Dedifferentiated amniotic fluid mesenchymal stem cell (primary cell): ENCODE results near the gene RXFP4.
"Not testable (repeated sequence)": the region's sequence is repeated elsewhere in the genome, so short reads cannot be mapped to it uniquely, and the experiment has no call there.

Experiments used
- DNase-seq: peaks from one replicate; pipeline ENCODE4 v3.0.0-alpha.2; 2016; ENCODE audit errors: extremely low spot score

RXFP4 gene, protein sequence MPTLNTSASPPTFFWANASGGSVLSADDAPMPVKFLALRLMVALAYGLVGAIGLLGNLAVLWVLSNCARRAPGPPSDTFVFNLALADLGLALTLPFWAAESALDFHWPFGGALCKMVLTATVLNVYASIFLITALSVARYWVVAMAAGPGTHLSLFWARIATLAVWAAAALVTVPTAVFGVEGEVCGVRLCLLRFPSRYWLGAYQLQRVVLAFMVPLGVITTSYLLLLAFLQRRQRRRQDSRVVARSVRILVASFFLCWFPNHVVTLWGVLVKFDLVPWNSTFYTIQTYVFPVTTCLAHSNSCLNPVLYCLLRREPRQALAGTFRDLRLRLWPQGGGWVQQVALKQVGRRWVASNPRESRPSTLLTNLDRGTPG

DNA sequence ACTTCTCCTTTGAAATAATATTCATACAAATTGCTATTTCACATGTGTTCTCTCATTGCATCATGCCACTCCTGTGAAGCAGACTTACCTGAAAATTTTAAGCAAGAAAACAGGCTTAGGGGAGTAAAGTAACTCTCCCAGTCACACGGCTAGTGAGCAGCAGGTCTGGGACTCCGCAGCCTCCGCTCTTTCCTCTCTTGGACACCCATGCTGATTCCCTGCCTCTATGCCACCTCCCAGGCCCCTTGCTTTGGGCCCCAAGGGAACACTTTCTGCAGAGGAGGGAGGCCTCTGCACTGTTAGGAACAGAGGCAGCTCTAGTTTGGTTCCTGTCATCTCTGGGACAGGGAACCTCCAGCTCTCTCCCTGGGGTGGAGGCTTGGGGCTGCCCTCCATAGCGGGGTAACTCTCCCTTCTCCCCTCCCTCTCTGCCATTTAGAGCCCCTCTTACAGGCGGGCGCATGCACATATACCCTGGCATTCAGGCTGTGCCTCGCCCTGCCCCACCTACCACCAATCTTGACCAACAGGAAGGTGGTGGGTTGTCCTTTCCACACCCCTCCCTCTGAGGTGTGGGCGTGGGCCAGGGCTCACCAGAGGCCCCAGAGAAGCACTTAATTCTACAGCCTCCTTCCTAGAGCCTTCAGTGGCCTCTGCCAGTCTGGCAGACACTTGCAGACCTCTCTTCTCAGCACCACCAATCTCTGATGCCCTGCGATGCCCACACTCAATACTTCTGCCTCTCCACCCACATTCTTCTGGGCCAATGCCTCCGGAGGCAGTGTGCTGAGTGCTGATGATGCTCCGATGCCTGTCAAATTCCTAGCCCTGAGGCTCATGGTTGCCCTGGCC lies at the start of gene RXFP4:
Gene RXFP4, plus strand, starts transcription at position 646 of the 852 bp plus-strand sequence. Its CDS starts 72 bp downstream, at position 718.
- DNase-seq, result no peak

DNA sequence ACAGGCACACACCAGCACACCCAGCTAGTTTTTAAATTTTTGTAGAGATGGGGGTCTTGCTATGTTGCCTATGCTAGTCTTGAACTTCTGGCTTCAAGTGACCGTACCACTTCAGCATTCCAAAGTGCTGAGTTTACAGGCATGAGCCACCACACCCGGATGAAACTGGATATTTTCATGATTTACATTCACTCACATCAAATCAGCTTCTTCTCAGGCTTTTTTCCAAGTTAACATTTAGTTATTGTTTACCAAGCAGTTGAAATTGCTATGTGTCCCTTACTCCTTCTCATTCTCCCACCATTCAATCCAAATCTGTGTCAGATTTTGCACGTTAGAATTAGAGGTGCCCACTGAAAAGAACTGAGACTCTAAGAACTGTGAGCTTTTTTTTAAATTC lies 48.6 kb upstream of the RXFP4 start:
- peak; percentile 80 for DNase-seq

DNA sequence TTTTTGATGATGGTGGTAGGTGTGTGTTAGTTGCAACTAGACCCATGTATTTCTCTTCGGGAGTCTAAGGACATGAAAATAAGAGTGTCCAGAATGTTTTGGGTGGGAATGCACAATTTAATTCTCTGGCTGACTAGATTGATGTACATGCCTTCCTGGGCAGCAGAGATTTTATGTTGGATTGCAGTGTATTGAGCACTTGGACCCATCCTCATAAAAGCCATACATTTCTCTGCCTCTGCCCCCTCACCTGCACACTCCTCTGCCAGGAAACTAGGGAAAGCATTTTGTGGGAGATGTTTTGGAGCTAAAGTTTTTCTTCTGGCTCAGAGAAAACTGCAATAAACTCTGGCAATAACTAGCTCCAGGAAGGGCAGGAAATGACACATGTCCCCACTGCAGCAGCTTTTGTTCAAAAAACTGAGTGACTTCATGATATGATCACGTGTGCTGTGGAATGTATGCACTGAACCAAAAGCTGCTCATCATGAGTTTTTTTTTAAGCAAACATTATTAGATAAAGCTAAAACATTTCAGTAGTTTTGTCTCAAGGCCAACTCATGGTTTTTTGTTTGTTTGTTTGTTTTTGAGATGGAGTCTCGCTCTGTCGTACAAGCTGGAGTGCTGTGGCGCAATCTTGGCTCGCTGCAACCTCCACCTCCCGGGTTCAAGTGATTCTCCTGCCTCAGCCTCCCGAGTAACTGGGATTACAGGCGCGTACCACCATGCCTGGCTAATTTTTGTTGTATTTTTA lies 47.9 kb upstream of the RXFP4 start:
- peak; percentile 77 for DNase-seq

DNA sequence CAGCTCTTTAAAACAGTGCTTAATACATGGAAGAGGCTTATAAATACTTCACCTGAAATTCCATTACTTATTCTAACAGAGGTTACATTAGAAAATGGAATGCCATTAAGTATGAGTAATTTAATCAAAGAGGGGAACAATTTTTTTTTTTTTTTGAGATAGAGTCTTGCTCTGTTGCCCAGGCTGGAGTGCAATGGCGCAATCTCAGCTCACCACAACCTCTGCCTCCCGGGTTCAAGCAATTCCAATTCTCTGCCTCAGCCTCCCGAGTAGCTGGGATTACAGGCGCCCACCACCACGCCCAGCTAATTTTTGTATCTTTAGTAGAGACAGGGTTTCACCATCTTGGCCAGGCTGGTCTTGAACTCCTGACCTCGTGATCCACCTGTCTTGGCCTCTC lies 45.8 kb upstream of the RXFP4 start:
- not testable (repeated sequence) for DNase-seq

DNA sequence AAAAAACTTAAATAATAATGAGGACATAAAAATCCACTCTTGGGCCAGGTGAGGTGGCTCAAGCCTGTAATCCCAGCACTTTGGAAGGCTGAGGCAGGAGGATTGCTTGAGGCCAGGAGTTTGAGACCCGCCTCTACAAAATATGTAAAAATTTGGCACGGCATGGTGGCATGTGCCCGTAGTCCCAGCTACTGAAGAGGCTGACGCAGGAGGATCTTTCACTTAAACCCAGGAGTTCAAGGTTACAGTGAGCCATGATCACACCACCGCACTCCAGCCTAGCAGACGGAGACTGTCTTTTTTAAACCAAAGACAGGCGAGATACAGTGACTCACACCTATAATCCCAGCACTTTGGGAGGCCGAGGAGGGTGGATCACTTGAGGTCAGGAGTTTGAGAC lies 45.0 kb upstream of the RXFP4 start:
- DNase-seq, result not testable (repeated sequence)

DNA sequence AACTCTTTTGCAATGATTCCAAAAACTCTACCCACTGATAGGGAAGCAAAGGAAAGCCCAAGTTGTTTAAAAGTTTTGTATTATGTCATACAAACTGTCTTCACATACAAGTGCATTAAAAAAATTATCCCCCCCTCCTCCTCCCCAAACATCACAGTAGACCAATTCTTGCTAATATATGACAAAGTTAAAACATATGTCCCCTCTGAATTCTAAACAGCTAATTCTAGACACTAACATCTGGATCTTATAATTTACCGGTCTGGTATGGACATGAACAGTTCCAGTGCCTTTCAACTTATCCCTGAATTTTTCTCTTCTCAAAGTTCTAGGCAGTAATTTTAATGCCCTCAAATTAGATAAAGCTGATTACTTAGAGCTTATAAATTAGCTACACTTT lies 43.7 kb upstream of the RXFP4 start:
- DNase-seq, result no peak

DNA sequence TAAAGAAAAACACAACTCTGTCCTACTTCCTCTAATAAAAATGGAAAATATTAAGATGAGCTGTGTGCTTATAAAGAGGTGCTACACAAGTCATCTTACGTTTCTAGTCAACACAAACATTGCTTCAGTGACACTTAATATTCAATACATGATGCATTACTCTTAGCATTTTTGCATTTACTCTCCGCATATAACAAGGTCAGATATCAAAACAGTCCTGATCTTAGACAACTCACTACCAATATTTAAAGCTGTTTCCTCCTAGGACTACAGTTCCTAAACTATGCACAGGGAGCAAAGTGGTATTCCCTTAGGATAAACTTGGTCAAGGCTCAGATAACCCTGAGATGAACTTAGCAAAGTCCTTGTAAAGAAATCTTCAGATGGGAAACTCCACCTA lies 42.5 kb upstream of the RXFP4 start:
- DNase-seq, result no peak

DNA sequence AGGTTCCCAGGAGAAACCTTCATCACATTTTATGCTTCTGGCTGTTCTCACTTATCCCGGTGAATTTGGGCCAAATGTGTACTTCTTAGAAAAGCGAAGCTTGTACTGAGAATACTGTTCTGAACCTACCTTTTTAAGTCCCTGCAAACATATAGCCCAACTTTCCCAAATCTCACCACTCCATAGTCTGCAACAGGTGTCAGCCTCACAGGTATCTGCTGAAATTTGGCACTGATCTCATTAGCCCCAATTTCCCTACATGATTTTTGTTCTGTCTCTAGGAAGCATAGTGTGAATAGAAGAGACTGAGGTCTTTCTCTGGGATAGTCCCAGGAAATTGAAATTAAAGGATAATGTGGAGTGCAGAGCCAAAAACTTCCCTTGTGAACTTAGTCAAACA lies 41.8 kb upstream of the RXFP4 start:
- no peak for DNase-seq

DNA sequence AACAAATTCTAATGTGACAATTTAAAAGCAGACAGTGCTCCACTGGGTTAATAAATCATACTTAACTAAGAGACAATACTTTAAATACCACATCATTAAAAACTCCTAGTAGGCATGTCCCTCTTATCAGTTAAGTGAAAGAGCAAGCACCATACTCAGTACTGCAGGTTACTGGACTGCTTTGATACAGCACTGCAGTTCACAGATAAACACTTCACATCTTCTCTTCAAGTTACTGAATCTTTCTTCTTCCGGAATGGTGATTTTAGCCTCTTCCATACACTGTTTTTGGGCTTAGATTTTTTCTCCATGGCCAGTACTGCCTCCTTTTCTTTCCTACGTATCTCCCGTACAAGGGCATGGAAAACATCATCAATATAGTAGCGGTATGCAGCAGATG lies 41.3 kb upstream of the RXFP4 start:
- no peak for DNase-seq

DNA sequence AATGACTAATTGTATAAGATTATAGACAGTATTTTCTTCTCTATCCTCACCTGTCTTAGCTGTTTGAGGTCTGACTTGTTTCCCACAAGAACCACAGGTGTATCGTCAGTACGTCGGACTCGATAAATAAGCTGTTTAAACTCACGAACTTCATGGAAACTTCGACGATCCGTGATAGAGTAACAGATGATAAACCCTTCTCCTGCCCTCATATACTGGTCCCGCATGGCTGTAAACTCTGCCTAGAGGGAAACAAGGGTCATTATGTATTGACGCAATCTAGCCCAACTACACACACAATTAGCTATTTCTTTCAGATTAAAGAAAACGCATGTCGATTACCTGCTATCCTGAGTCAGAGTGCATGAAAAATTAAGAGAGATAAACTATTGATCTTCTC lies 37.2 kb upstream of the RXFP4 start:
- DNase-seq, result no peak

DNA sequence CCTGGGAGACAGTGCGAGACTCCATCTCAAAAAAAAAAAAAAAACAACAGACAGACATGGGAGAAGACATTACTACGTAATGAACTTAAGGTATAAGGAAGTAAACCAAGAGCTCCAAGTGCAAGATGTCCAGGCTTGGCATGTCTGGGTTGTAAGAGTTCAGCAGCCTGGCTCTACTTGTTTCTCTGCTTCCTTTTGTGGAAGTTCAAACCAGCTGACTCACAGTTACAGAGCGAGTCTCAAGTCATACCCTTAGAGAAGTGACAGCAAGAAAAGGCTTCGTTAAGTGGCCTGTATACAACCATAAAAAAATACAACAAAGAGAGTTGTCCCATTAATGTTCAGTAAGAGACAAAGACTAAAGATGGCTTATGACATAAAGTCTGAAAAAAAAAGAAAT lies 31.5 kb upstream of the RXFP4 start:
- no peak for DNase-seq

DNA sequence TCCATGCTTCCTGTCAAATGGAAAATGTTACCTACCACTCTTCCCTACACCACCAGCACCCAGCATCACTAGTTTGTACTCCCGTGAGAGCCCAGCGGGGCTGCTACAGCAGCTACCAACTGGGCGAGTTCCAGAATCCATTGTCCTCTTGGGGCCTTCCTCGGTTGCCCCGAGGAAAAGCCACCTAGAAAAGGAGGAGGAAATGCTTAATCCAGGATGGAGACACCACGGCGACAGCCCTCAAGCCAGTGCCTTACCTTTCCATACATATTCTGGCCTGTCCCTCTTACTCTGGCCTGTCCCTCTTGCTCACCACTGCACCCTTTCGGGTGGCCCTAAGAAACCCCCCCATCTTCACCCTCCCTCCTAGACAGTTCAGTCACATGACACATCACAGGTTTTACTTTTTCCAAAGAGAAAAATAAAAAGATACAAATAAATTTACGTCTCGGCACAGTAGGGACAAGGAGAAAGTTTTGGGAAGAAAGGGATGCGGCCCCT lies 30.8 kb upstream of the RXFP4 start:
- DNase-seq, result no peak

DNA sequence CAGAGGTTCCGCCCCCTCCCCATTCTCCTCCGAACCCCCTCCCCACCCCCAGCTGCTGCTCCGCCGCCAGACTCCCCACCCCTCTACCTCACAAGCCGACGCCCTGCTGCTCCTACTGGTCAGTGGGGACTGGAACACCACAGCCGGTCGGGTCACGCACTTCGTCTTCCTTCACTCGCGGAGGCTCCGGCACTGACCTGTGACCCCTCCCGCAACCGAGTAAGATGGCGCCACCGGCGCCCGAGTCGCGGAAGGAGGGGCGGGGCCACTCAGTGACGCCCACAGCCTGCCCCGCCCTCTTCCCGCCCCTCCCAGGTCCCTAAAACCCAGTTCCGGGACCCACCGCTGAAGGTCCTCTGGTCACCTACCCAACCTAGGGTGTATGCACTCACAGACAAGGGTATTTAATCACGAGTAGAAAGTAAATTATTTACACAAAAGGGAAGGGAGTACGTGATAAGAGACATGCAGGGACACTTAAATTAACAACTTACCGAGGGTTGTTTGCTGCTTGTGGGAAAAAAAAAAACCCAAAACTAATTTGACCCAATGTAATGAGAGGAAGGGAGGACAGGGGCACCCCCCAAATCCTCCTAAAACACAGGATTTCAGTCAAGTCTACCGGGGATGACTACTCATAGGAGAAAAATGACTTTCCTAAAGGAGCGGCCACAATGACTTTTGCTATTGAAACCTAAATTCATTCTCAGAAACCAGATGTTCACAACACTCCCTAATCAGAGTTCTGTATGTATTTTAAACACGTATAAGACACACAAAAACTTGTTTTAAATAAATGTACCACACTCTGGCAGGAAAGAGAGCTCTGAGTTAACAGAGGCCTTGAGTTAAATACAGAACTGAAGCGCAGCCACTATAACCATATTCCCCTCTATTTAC lies 30.0 kb upstream of the RXFP4 start, which contains the start of gene RIT1:
Gene RIT1, minus strand, starts transcription at position 194 of the 900 bp plus-strand sequence. CDS start 588 bp downstream, outside the sequence.
- peak; percentile 68 for DNase-seq

DNA sequence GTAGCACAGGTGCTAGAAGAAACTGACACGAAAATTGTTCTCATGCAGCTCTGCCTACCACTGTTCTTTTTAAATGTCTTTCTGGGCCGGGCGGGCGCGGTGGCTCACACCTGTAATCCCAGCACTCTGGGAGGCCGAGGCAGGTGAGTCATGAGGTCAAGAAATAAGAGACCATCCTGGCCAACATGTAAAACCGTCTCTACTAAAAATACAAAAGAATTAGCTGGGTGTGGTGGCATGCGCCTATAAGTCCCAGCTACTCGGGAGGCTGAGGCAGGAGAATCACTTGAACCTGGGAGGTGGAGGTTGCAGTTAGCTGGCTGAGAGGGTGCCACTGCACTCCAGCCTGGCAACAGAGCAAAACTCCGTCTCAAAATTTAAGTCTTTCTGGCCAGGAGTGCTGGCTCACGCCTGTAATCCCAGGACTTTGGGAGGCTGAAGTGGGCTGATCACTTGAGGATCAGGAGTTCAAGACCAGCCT lies 29.3 kb upstream of the RXFP4 start:
- no peak for DNase-seq

DNA sequence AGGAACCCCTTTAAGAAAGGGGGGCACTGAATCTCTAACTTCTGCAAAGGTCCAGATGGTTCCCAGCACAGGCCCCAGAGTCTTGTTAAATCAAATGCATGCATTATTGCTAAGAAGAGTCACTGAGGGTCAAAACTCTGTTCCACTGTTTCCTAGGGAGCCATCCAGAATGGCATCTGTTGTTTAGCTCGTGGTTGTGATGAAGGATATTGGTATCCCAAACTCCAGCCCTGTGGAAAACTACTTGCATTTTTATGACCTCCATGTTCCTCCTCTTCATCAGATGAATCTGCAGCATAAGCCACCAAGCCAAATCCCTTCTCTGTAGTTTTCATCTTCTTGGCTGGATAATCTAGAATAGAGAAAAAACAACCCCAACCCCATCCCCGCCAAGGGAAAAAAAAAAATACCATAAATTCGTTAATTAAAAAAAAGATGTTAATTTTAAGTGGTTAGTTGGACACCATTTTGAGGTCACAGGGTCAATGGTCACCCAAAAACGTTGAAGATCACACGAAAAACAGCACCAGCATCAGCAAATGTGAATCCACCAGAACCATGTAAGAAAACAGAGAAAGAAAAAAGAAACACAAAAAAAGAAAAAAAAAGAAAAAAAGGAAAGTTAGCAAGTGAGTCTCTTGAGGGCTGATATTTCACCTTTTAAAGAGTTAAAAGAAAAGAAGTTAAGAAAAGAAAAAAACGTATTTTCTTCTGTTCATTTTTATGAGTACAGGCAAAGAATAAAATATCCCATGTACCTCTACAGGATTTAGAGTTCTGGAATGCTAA lies 27.3 kb upstream of the RXFP4 start:
- DNase-seq, result no peak

DNA sequence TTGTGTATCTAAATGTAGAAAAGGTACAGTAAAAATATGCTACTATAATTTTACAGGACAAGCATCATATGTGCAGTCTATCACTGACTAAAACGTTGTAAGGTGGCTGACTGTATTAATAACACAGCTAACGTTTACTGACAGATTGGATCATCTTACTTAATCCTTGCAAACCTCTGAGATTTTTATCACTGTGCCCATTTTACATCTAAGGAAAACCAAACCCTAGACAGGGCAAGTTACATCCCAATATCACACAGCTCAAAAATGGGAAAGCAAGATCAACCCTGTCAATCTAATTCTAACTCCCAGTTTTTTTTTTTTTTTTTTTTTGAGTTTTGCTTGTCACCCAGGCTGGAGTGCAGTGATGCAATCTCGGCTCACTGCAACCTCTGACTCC lies 22.8 kb upstream of the RXFP4 start:
- no peak for DNase-seq

DNA sequence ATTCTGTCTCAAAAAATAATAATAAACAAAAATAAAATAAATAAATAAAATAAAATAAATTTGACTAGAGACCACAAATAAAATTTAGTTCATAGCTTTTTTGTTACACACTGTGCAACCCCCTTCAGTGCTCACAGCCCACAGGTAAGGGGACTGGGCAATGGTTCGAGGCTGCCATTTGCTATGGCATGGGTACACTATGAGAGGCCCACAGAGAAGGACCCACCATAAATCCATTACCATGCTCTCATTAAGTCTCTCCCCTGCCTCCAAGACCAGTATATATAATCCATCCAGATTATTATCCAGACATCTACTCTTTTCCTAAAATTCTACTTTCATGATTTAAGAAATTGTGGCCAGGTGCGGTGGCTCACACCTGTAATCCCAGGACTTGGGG lies 21.6 kb upstream of the RXFP4 start:
- DNase-seq, result no peak

DNA sequence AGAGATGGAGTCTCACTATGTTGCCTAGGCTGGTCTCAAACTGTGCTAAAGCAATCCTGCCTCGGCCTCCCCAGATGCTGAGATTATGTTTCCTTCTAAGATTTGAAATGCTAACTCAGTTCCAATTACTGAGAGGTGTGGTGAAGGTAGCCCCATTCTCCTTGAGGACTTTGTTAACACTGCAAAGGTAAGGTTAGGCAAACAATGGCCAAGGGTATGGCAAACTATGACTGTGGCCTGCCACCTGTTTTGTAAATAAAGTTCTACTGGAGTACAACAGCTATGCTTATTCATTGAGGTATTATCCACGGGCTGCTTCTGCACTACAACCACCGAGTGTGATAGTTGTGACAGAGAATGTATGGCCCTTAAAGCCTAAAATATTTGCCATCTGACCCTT lies 20.7 kb upstream of the RXFP4 start:
- DNase-seq, result no peak

DNA sequence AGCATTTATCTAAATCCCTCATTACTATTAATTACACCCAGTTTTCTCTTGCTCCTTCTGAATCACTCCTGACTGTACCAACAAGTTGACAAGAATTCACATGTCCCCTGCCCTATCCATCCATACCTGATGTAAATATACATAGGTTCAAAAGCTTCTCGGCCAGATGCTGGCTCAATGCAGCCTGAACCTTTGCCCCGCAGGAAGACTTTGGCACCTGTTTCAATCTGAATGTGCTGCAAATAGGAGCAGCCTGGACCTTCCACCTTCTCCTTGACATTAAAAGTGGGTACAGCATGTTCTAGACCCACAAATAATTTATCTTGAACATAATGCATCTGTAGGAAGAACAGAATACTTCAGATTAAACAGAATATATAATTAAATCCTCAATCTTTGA lies 15.9 kb upstream of the RXFP4 start:
- DNase-seq, result no peak

DNA sequence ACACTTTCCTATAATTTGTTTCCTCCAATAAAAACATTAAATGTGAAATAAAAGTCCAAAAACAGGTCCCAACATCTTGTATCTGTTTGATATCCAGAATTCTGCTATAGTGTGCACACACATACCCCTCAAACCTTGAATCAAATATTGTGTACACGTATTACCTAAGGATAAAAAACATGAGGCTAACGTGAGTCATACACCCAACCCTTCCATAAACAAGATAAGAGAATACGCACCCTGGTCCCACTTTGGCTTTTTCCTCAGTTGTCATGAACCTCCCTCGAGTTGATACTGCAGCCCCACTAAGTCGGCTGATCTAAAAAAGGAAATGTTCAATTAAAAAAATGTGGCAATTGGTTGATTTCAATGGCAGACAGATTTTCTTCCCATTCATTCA lies 12.4 kb upstream of the RXFP4 start:
- no peak for DNase-seq
